AG09309 (cell line): ENCODE measurements around the gene SLC24A3.

ENCODE experiments used
- DNase-seq: peaks from one replicate; pipeline ENCODE4 v3.0.0-alpha.2; 2010; ENCODE audit warnings: low read depth
- H3K4me3 ChIP-seq: 2 replicates; pipeline ENCODE4 v1.5.1; 2011; ENCODE audit warnings: mild to moderate bottlenecking, low read depth, low read length, moderate library complexity; ENCODE audit not compliant: control insufficient read depth
- CTCF ChIP-seq: IDR thresholded peaks from 2 replicates; pipeline ENCODE4 v1.5.1; 2011; ENCODE audit warnings: mild to moderate bottlenecking, low read depth, low read length, inconsistent platforms; ENCODE audit not compliant: insufficient read depth, control insufficient read depth; ENCODE audit errors: missing control alignments

The SLC24A3 gene

GRCh38 chr20:19448632-19449031 lies 236.2 kb downstream of the SLC24A3 start:
- H3K4me3 ChIP-seq: no peak overlapping the region
- TF ChIP-seq CTCF: no peak
- no peak for DNase-seq

GRCh38 chr20:19449051-19449450 lies 236.6 kb downstream of the SLC24A3 start:
- no peak for TF ChIP-seq CTCF
- DNase-seq: no peak
- H3K4me3 ChIP-seq: no peak overlapping the region

- TF ChIP-seq CTCF: no peak
- no peak for DNase-seq
- no peak overlapping the region for H3K4me3 ChIP-seq
These were observed 238.9 kb downstream of the SLC24A3 start for GRCh38 chr20:19451231-19451922.

DNA sequence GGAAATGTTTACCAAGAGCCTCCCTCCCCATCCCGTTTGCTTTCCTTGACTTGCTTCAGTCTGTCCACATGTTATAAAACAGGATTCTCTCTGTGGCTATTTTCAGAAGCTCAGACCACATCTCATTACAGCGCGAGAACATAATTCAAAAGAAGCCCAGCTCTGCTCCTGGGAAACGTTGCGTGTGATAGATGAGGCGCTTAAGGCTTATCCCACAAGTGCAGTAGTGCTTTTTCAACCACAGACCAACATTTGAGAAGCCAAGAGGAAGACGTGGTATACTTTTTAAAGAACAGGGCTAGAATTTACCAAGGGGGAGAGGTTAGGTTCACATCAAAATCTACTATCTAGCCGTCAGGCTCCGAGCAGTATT lies 239.5 kb downstream of the SLC24A3 start:
- no peak overlapping the region for H3K4me3 ChIP-seq
- TF ChIP-seq CTCF: no peak
- peak; percentile 35 for DNase-seq

GRCh38 chr20:19453410-19453809 lies 241.0 kb downstream of the SLC24A3 start:
- H3K4me3 ChIP-seq: no peak overlapping the region
- no peak for DNase-seq
- no peak for TF ChIP-seq CTCF

DNA sequence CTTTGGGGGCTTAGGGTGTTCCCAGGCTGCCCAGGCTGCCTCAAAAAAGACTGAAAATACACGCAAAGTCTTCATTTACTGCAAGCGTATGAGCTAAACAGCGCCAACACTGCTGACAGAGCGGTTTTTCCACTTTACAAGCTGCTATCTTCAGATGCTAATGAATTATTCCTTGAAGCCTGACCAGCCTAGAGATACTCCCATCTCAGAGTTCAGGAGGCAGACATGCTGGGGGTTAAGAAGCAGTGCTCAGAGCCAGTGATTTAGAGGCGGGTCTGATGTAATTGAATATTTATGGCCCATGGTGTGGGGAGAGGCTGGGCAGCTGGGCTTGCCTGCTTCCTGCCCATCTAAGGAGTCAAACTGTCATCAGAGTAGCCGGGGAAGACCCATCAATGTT lies 241.4 kb downstream of the SLC24A3 start:
- no peak for DNase-seq
- no peak for TF ChIP-seq CTCF
- no peak overlapping the region for H3K4me3 ChIP-seq
